GM18520 (cell line): ENCODE results near the gene KCTD2.
A peak's percentile ranks its signal among the peaks of the same experiment; 100 is the strongest.
"Not testable (repeated sequence)": the region's sequence is repeated elsewhere in the genome, so short reads cannot be mapped to it uniquely, and the experiment has no call there.

Experiments
- ATAC-seq: cut with Tn5 transposase; IDR thresholded peaks from one replicate; pipeline ENCODE4 v1.9.1; 2021; ENCODE audit not compliant: unreplicated experiment

Gene KCTD2

DNA sequence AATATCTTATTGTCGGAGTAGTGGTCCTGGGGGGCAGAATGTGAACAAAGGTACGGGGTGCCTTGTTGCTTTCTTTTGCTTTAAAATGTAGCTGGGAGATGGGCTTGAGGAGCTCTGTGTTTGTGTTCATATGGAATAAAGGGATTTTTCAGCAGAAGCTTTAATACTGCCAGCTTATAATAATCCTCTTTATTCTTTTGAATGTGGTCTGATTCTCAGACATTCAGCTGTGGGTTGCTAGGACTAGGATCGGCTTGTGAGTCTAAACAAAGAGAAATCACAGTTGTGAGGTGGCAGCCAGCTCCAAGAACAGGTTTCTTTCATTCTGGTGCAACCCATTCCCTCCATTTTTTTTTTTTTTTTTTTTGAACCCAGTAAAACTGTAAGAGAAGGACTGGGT, 27.3 kb upstream of the KCTD2 start:
- ATAC-seq = no peak

GRCh38 chr17:75020331-75021110, 26.5 kb upstream of the KCTD2 start:
- ATAC-seq = no peak

GRCh38 chr17:75024686-75025397, 22.2 kb upstream of the KCTD2 start:
- ATAC-seq = no peak

DNA sequence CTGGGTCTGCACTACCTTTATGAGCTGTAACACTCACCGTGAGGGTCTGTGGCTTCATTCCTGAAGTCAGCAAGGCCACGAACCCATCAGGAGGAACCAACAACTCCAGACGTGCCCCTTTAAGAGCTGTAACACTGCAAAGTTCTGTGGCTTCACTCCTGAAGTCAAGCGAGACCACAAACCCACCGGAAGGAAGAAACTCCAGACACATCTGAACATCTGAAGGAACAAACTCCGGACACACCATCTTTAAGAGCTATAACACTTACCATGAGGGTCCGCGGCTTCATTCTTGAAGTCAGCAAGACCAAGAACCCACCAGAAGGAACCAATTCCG, 21.7 kb upstream of the KCTD2 start:
- ATAC-seq = not testable (repeated sequence)

GRCh38 chr17:75026650-75027049, 20.4 kb upstream of the KCTD2 start:
- not testable (repeated sequence) for ATAC-seq

- ATAC-seq = no peak
Measured at GRCh38 chr17:75030161-75030560, 16.9 kb upstream of the KCTD2 start.

GRCh38 chr17:75031972-75032719, 14.9 kb upstream of the KCTD2 start:
- ATAC-seq = no peak

GRCh38 chr17:75032720-75033280, 14.2 kb upstream of the KCTD2 start:
- ATAC-seq = no peak

GRCh38 chr17:75033346-75034235, 13.4 kb upstream of the KCTD2 start:
- ATAC-seq = peak; percentile 51

GRCh38 chr17:75034236-75034908, 12.7 kb upstream of the KCTD2 start:
- no peak for ATAC-seq

- no peak for ATAC-seq
Measured at GRCh38 chr17:75036643-75037268, 10.3 kb upstream of the KCTD2 start.

- no peak for ATAC-seq
Measured at GRCh38 chr17:75039238-75039637, 7.8 kb upstream of the KCTD2 start.

GRCh38 chr17:75041656-75042280, 5.3 kb upstream of the KCTD2 start:
- no peak for ATAC-seq

- ATAC-seq = not testable (repeated sequence)
Measured at GRCh38 chr17:75043789-75044188, 3.2 kb upstream of the KCTD2 start.

- ATAC-seq = no peak
Measured at GRCh38 chr17:75044716-75045115, 2.3 kb upstream of the KCTD2 start.

DNA sequence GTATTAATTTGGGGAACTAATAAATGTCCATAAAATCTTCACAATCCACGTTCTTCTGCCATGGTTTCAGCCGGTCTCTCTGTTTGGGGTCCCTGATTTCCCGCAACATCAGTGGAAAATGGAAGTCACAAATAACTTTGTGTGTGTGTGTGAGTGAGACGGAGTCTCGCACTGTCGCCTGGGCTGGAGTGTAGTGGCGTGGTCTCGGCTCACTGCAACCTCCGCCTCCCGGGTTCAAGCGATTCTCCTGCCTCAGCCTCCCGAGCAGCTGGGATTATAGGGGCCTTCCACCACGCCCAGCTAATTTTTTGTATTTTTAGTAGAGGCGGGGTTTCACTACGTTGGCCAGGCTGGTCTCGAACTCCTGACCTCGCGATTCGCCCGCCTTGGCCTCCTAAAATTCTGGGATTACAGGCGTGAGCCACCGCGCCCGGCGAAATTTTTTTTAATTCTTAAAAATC, 1.0 kb upstream of the KCTD2 start:
- not testable (repeated sequence) for ATAC-seq

GRCh38 chr17:75047398-75048098, 523 bp downstream of the KCTD2 start:
- peak; percentile 4 for ATAC-seq

DNA sequence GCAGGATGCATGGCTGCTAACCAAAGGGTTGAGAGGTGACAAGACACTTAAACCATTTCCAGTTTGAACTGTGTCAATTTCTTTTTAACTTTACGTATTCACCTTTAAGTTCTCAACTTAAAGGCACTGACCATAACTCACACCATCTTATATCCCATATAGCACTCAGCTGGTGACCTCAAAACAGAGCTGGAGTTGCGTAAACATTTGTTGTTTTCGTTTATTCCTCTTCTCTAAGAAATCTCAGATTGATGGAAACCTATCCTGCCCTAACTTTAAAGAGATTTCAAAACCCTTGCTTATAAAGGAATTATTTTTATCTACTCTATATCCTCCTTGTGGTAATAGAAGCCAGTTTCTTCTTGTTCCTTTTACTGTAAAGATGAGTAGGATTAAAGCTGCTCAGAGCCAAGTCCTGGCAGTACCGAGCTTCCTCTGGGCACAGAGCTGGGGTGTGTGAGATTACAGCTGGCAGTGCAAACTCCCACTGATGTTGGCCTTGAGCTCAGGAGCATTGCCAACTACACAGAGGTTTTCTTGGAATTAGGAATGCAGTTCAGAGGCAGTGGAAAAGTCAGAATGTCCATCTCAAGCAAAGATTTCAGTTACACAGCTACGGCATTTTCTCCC, 1.3 kb downstream of the KCTD2 start:
- no peak for ATAC-seq
